HepG2 (cell line): ENCODE measurements around the gene ZNF189. TPM values are rescaled to one million over a fixed set of nuclear protein-coding genes. Genes with fewer than 3 reads are reported as not detected.

ENCODE experiments used
- ATF1 ChIP-seq: IDR thresholded peaks from 2 replicates; pipeline ENCODE4 v1.6.1; 2016; ENCODE audit warnings: mild to moderate bottlenecking, control low read depth
- FOXA1 ChIP-seq, 2 experiments: fragments of 450-650 bp in 1 of 2; sonication (generic) in 1 of 2; formaldehyde crosslinking in 1 of 2; IDR thresholded peaks; 2 replicates each; pipeline versions ENCODE4 v1.4.0 to v1.6.1; 2016 to 2020; ENCODE audit warnings: missing genetic modification reagents in 1 of 2
- KDM2A ChIP-seq: sonication (generic); formaldehyde crosslinking; IDR thresholded peaks from 2 replicates; pipeline ENCODE4 v1.4.0; 2020; ENCODE audit warnings: low read depth, missing genetic modification reagents, borderline replicate concordance
- KDM5A ChIP-seq: fragments of 200-600 bp; sonication (generic); IDR thresholded peaks from 2 replicates; pipeline ENCODE4 v1.7.0; 2018; ENCODE audit warnings: antibody characterized with exemption, mild to moderate bottlenecking, low read length, borderline replicate concordance
- KLF15 ChIP-seq: sonication (generic); formaldehyde crosslinking; IDR thresholded peaks from 2 replicates; pipeline ENCODE4 v1.8.1; 2023; ENCODE audit warnings: borderline replicate concordance, mild to moderate bottlenecking, inconsistent platforms, missing genetic modification reagents, mixed read lengths
- MEF2D ChIP-seq: sonication (generic); formaldehyde crosslinking; IDR thresholded peaks from 2 replicates; pipeline ENCODE4 v1.5.1; 2020; ENCODE audit warnings: mild to moderate bottlenecking, missing genetic modification reagents
- MEIS1 ChIP-seq: sonication (generic); formaldehyde crosslinking; IDR thresholded peaks from 2 replicates; pipeline ENCODE4 v1.9.0; 2021; ENCODE audit warnings: mild to moderate bottlenecking, missing genetic modification reagents, moderate library complexity, borderline replicate concordance
- MTA1 ChIP-seq: sonication (generic); formaldehyde crosslinking; IDR thresholded peaks from 2 replicates; pipeline ENCODE4 v1.4.0; 2020; ENCODE audit warnings: missing genetic modification reagents, mild to moderate bottlenecking, borderline replicate concordance
- MTA3 ChIP-seq: sonication (generic); formaldehyde crosslinking; IDR thresholded peaks from 2 replicates; pipeline ENCODE4 v1.4.0; 2020; ENCODE audit warnings: missing genetic modification reagents
- NCOA2 ChIP-seq: sonication (generic); formaldehyde crosslinking; IDR thresholded peaks from 2 replicates; pipeline ENCODE4 v1.8.0; 2022; ENCODE audit warnings: inconsistent platforms
- SP2 ChIP-seq: sonication (generic); formaldehyde crosslinking; IDR thresholded peaks from 2 replicates; pipeline ENCODE4 v1.5.1; 2020; ENCODE audit warnings: mild to moderate bottlenecking, missing genetic modification reagents
- TBX2 ChIP-seq: sonication (generic); formaldehyde crosslinking; IDR thresholded peaks from 2 replicates; pipeline ENCODE4 v1.5.0; 2020; ENCODE audit warnings: missing genetic modification reagents, mild to moderate bottlenecking, borderline replicate concordance
- THYN1 ChIP-seq: sonication (generic); formaldehyde crosslinking; IDR thresholded peaks from 2 replicates; pipeline ENCODE4 v1.8.1; 2023; ENCODE audit warnings: low read depth, mild to moderate bottlenecking, moderate library complexity, missing genetic modification reagents, borderline replicate concordance
- ZFP82 ChIP-seq: sonication (generic); formaldehyde crosslinking; IDR thresholded peaks from 2 replicates; pipeline ENCODE4 v1.5.1; 2020; ENCODE audit warnings: mild to moderate bottlenecking, missing genetic modification reagents, borderline replicate concordance
- ZNF225 ChIP-seq: sonication (generic); formaldehyde crosslinking; IDR thresholded peaks from 2 replicates; pipeline ENCODE4 v1.4.0; 2020; ENCODE audit warnings: mild to moderate bottlenecking, missing genetic modification reagents
- ZNF235 ChIP-seq: sonication (generic); formaldehyde crosslinking; IDR thresholded peaks from 2 replicates; pipeline ENCODE4 v1.8.1; 2023; ENCODE audit warnings: mild to moderate bottlenecking, missing genetic modification reagents, borderline replicate concordance
- ZNF383 ChIP-seq: sonication (generic); formaldehyde crosslinking; IDR thresholded peaks from 2 replicates; pipeline ENCODE4 v1.4.0; 2020; ENCODE audit warnings: missing genetic modification reagents, mild to moderate bottlenecking, borderline replicate concordance
- polyA plus RNA-seq, 8 experiments: library from polyadenylated mRNA; depleted of rRNA in 3 of 8; stranded (reverse) in 7 of 8; unstranded in 1 of 8; fragments of >200 nt; fragmentation: Illumina TruSeq in 4 of 8; extraction: Trizol in 4 of 8; gene quantifications; 2 replicates each; pipeline versions ENCODE4 v1.2.1 to v1.2.3, GENCODE V29; 2011 to 2016; ENCODE audit warnings: low read depth in 4 of 8, missing spikeins in 1 of 8, mixed read lengths in 1 of 8; ENCODE audit not compliant: insufficient read depth in 1 of 8
- total RNA-seq, 5 experiments: library from RNA; depleted of rRNA; stranded (reverse); fragments of >200 nt; fragmentation: Illumina TruSeq; extraction: Trizol; gene quantifications; 2 replicates each; pipeline ENCODE4 v1.2.3, GENCODE V29; 2016; ENCODE audit warnings: low read depth in 1 of 5
- TF ChIP-seq, protein P1 (sequence below), 2 experiments: IDR thresholded peaks; 2 replicates each; pipeline ENCODE4 v1.6.1; 2011 to 2012; ENCODE audit warnings: low read length in 2 of 2, borderline replicate concordance in 1 of 2, low read depth in 1 of 2, mild to moderate bottlenecking in 1 of 2, moderate library complexity in 1 of 2
- TF ChIP-seq, protein P2 (sequence below): sonication (generic); formaldehyde crosslinking; IDR thresholded peaks from 2 replicates; pipeline ENCODE4 v1.9.0; 2021; ENCODE audit warnings: missing genetic modification reagents, borderline replicate concordance

ZNF189 gene
- total and polyA plus RNA-seq, 2 of the 13 experiments (the other 11 are each of a cell fraction or from before 2014, with no cell fraction given), result 8.4 to 50.0 TPM

DNA sequence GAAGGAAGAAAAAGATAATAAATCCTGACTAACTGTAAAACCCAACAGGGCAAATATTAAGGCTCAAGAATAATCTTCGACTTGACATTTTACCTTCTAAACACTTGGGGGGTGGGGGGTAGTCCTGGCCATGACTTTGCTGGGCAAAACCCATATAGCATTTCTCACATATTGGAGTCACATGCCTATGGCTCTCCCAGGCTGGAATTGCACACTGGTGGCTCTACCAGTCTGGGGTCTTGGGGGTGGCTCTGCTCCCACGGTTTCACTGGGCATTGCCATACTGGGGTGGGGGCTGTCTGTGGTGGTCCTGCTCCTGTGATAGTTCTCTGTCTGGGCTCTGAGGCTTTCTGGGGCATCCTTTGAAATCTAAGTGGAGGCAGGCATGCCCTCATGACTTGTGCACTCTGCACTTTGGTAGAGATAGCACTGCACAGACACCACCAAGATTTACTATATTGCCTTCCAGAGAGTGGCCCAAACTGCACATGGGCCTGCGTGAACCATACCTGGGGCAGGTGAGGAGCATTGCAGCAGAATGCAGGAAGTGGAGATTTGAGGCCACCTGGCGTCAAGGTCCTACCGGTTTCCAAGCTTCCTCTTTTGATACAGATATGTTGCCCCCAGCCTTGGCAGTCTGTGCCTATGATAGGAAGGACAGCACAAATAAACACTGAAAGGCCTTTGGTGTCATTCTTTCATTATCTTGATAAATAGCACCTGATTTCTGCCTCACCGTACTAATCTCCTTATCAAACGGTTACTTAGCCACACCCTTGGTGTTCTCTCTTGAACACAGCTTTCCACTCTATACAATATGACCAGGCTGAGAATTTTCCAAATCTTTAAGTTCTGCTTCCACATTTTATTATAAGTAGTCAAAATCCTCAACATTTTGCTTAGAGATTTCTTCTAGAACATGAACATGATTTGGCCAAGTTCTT is 43.6 kb upstream of the ZNF189 start (continued):
- TF ChIP-seq ZNF383 (CRISPR knock-in tag), result peak; percentile 47; the same call in 1 of the 2 replicates
- TF ChIP-seq ZNF225 (CRISPR knock-in tag), result 0 out of 2 replicates have a peak, but pooled peaks have one; percentile 69
- TF ChIP-seq ZFP82 (CRISPR knock-in tag), result peak; percentile 51; the same call in 1 of the 2 replicates
- TF ChIP-seq, protein P1, sequence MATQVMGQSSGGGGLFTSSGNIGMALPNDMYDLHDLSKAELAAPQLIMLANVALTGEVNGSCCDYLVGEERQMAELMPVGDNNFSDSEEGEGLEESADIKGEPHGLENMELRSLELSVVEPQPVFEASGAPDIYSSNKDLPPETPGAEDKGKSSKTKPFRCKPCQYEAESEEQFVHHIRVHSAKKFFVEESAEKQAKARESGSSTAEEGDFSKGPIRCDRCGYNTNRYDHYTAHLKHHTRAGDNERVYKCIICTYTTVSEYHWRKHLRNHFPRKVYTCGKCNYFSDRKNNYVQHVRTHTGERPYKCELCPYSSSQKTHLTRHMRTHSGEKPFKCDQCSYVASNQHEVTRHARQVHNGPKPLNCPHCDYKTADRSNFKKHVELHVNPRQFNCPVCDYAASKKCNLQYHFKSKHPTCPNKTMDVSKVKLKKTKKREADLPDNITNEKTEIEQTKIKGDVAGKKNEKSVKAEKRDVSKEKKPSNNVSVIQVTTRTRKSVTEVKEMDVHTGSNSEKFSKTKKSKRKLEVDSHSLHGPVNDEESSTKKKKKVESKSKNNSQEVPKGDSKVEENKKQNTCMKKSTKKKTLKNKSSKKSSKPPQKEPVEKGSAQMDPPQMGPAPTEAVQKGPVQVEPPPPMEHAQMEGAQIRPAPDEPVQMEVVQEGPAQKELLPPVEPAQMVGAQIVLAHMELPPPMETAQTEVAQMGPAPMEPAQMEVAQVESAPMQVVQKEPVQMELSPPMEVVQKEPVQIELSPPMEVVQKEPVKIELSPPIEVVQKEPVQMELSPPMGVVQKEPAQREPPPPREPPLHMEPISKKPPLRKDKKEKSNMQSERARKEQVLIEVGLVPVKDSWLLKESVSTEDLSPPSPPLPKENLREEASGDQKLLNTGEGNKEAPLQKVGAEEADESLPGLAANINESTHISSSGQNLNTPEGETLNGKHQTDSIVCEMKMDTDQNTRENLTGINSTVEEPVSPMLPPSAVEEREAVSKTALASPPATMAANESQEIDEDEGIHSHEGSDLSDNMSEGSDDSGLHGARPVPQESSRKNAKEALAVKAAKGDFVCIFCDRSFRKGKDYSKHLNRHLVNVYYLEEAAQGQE (IDR thresholded peaks at IDR 0.05; ENCODE audit: borderline replicate concordance in 1 of 2, low read depth in 1 of 2, low read length in 2 of 2), result no peak
- TF ChIP-seq SP2, result no peak
- no peak; the same call in 1 of the 2 replicates for TF ChIP-seq NCOA2 (CRISPR knock-in tag)
- no peak; the same call in 1 of the 2 replicates for TF ChIP-seq KDM2A
- TF ChIP-seq MEF2D (CRISPR knock-in tag), result no peak; the same call in 1 of the 2 replicates
- TF ChIP-seq, protein P2, sequence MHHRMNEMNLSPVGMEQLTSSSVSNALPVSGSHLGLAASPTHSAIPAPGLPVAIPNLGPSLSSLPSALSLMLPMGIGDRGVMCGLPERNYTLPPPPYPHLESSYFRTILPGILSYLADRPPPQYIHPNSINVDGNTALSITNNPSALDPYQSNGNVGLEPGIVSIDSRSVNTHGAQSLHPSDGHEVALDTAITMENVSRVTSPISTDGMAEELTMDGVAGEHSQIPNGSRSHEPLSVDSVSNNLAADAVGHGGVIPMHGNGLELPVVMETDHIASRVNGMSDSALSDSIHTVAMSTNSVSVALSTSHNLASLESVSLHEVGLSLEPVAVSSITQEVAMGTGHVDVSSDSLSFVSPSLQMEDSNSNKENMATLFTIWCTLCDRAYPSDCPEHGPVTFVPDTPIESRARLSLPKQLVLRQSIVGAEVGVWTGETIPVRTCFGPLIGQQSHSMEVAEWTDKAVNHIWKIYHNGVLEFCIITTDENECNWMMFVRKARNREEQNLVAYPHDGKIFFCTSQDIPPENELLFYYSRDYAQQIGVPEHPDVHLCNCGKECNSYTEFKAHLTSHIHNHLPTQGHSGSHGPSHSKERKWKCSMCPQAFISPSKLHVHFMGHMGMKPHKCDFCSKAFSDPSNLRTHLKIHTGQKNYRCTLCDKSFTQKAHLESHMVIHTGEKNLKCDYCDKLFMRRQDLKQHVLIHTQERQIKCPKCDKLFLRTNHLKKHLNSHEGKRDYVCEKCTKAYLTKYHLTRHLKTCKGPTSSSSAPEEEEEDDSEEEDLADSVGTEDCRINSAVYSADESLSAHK (CRISPR knock-in tag), result no peak
- no peak for TF ChIP-seq KLF15 (CRISPR knock-in tag)
- peak; percentile 24; the same call in 1 of the 2 replicates for TF ChIP-seq TBX2
- peak; percentile 50; the same call in 1 of the 2 replicates for TF ChIP-seq MTA1 (CRISPR knock-in tag)
- TF ChIP-seq MTA3 (CRISPR knock-in tag), result no peak
- no peak for TF ChIP-seq FOXA1 (IDR thresholded peaks at IDR 0.05)
- no peak for TF ChIP-seq FOXA1 (CRISPR knock-in tag; IDR thresholded peaks at IDR 0.05)
- TF ChIP-seq THYN1 (CRISPR knock-in tag), result no peak
- TF ChIP-seq MEIS1 (CRISPR knock-in tag), result no peak
- TF ChIP-seq KDM5A, result no peak
- 0 out of 2 replicates have a peak, but pooled peaks have one; percentile 16 for TF ChIP-seq ATF1 (CRISPR knock-in tag)
- no peak for TF ChIP-seq ZNF235 (CRISPR knock-in tag)
